OCI-LY1 (cell line): Measurements from ENCODE around the gene ZCWPW2.

ENCODE experiments used
- H2AFZ ChIP-seq: fragments of 200-600 bp; sonication (generic), shearing (Covaris generic); 2 replicates; pipeline ENCODE4 v1.6.0; 2014; ENCODE audit warnings: antibody characterized with exemption, mild to moderate bottlenecking, low read length
- H3F3A ChIP-seq: fragments of 200-600 bp; sonication (generic), shearing (Covaris generic); 2 replicates; pipeline ENCODE4 v1.6.0; 2014; ENCODE audit warnings: mild to moderate bottlenecking, antibody characterized with exemption, low read length, moderate library complexity; ENCODE audit not compliant: insufficient read depth
- H3K27ac ChIP-seq: fragments of 200-600 bp; sonication (generic); 2 replicates; pipeline ENCODE4 v1.5.1; 2014; ENCODE audit warnings: low read length, mixed run types, mild to moderate bottlenecking, low read depth; ENCODE audit not compliant: poor library complexity, severe bottlenecking
- H3K27me3 ChIP-seq: fragments of 200-600 bp; sonication (generic); 2 replicates; pipeline ENCODE4 v1.6.0; 2014; ENCODE audit warnings: antibody characterized with exemption, mild to moderate bottlenecking, low read length, moderate library complexity; ENCODE audit not compliant: insufficient read depth
- H3K36me3 ChIP-seq: fragments of 200-600 bp; sonication (generic); 2 replicates; pipeline ENCODE4 v1.6.1; 2014; ENCODE audit warnings: mild to moderate bottlenecking, antibody characterized with exemption, low read length, moderate library complexity, mixed read lengths; ENCODE audit not compliant: insufficient read depth
- H3K4me1 ChIP-seq: fragments of 200-600 bp; sonication (generic); 2 replicates; pipeline ENCODE4 v1.5.1; 2014; ENCODE audit warnings: mild to moderate bottlenecking, low read length, moderate library complexity; ENCODE audit not compliant: insufficient read depth, severe bottlenecking
- H3K4me2 ChIP-seq: fragments of 200-600 bp; sonication (generic), shearing (Covaris generic); 2 replicates; pipeline ENCODE4 v1.6.1; 2014; ENCODE audit warnings: low read length
- H3K4me3 ChIP-seq: fragments of 200-600 bp; sonication (generic); 2 replicates; pipeline ENCODE4 v1.5.1; 2014; ENCODE audit warnings: low read length, low read depth, mild to moderate bottlenecking, mixed read lengths; ENCODE audit not compliant: poor library complexity, severe bottlenecking
- H3K79me2 ChIP-seq: fragments of 200-600 bp; shearing (Covaris generic); 2 replicates; pipeline ENCODE4 v1.6.1; 2016; ENCODE audit warnings: mixed run types, low read length, mixed read lengths; ENCODE audit not compliant: insufficient read depth
- H3K9ac ChIP-seq: fragments of 200-600 bp; sonication (generic), shearing (Covaris generic); 2 replicates; pipeline ENCODE4 v1.6.1; 2014; ENCODE audit warnings: mild to moderate bottlenecking, low read length, mixed read lengths
- H3K9me2 ChIP-seq: fragments of 200-600 bp; sonication (generic), shearing (Covaris generic); 2 replicates; pipeline ENCODE4 v1.6.1; 2014; ENCODE audit warnings: low read depth, mild to moderate bottlenecking, low read length, mixed read lengths
- H3K9me3 ChIP-seq: fragments of 200-600 bp; shearing (Covaris generic); 2 replicates; pipeline ENCODE4 v1.6.1; 2014; ENCODE audit warnings: low read length, mixed read lengths
- H4K20me1 ChIP-seq: fragments of 200-600 bp; sonication (generic), shearing (Covaris generic); 2 replicates; pipeline ENCODE4 v1.6.0; 2016; ENCODE audit warnings: mild to moderate bottlenecking, low read length; ENCODE audit not compliant: insufficient read depth
- EZH2 ChIP-seq: fragments of 200-600 bp; sonication (generic), shearing (Covaris generic); IDR thresholded peaks from 2 replicates; pipeline ENCODE4 v1.8.0; 2017; ENCODE audit warnings: borderline replicate concordance, mixed run types, mild to moderate bottlenecking, antibody characterized with exemption, low read length, moderate library complexity, mixed read lengths
- TF ChIP-seq, protein P1 (sequence below): fragments of 200-600 bp; sonication (generic), shearing (Covaris generic); IDR thresholded peaks from 2 replicates; pipeline ENCODE4 v1.5.1; 2017; ENCODE audit warnings: mild to moderate bottlenecking, antibody characterized with exemption, low read length, moderate library complexity, mixed read lengths

ZCWPW2 gene

DNA sequence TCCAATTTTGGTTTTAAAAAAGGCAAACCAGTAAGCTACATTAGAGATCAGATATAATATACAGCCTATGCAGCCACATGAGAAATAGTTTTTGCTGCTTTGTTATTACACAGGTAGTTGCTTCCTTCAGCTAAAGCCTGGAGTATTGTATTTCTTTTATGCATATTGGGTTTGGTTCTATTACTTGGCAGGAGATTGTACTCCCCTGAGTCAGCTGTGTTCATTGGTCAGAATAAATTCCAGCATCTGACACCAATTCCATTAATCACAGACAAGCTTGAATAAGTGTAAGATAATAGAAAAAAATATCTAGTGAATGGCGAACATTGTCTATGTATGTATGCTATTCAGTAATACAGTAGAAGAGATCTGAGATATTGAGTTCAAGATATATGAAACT, 26.1 kb upstream of the ZCWPW2 start:
- H3F3A ChIP-seq, result no peaks in the 10 kb centered on the region
- H3K79me2 ChIP-seq, result no peaks in the 10 kb centered on the region
- H3K4me1 ChIP-seq, result no peaks in the 10 kb centered on the region
- TF ChIP-seq EZH2, result no peak
- TF ChIP-seq, protein P1, sequence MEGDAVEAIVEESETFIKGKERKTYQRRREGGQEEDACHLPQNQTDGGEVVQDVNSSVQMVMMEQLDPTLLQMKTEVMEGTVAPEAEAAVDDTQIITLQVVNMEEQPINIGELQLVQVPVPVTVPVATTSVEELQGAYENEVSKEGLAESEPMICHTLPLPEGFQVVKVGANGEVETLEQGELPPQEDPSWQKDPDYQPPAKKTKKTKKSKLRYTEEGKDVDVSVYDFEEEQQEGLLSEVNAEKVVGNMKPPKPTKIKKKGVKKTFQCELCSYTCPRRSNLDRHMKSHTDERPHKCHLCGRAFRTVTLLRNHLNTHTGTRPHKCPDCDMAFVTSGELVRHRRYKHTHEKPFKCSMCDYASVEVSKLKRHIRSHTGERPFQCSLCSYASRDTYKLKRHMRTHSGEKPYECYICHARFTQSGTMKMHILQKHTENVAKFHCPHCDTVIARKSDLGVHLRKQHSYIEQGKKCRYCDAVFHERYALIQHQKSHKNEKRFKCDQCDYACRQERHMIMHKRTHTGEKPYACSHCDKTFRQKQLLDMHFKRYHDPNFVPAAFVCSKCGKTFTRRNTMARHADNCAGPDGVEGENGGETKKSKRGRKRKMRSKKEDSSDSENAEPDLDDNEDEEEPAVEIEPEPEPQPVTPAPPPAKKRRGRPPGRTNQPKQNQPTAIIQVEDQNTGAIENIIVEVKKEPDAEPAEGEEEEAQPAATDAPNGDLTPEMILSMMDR, result no peak
- no peak overlapping the region for H3K4me3 ChIP-seq
- no peaks in the 10 kb centered on the region for H3K9me2 ChIP-seq
- peaks cover 32% of the 10 kb centered on the region; the same call in 1 of the 2 replicates for H3K36me3 ChIP-seq
- no peaks in the 10 kb centered on the region for H4K20me1 ChIP-seq
- no peak overlapping the region for H2AFZ ChIP-seq
- no peak overlapping the region for H3K4me2 ChIP-seq
- no peak overlapping the region for H3K9ac ChIP-seq
- H3K27me3 ChIP-seq, result no peaks in the 10 kb centered on the region
- no peaks in the 10 kb centered on the region for H3K9me3 ChIP-seq
- no peak overlapping the region for H3K27ac ChIP-seq

- no peak overlapping the region for H3K9ac ChIP-seq
- H3F3A ChIP-seq, result no peaks in the 10 kb centered on the region
- no peaks in the 10 kb centered on the region for H4K20me1 ChIP-seq
- H3K4me3 ChIP-seq, result no peak overlapping the region
- H3K4me1 ChIP-seq, result no peaks in the 10 kb centered on the region
- no peaks in the 10 kb centered on the region for H3K79me2 ChIP-seq
- H3K4me2 ChIP-seq, result no peak overlapping the region
- H2AFZ ChIP-seq, result no peak overlapping the region
- H3K36me3 ChIP-seq, result peaks cover 22% of the 10 kb centered on the region; the same call in 1 of the 2 replicates
- no peak for TF ChIP-seq EZH2
- TF ChIP-seq, protein P1, result no peak
- H3K27ac ChIP-seq, result no peak overlapping the region
- no peaks in the 10 kb centered on the region for H3K9me3 ChIP-seq
- no peaks in the 10 kb centered on the region for H3K27me3 ChIP-seq
- H3K9me2 ChIP-seq, result no peaks in the 10 kb centered on the region
Observed at GRCh38 chr3:28326458-28326926, 22.0 kb upstream of the ZCWPW2 start.

DNA sequence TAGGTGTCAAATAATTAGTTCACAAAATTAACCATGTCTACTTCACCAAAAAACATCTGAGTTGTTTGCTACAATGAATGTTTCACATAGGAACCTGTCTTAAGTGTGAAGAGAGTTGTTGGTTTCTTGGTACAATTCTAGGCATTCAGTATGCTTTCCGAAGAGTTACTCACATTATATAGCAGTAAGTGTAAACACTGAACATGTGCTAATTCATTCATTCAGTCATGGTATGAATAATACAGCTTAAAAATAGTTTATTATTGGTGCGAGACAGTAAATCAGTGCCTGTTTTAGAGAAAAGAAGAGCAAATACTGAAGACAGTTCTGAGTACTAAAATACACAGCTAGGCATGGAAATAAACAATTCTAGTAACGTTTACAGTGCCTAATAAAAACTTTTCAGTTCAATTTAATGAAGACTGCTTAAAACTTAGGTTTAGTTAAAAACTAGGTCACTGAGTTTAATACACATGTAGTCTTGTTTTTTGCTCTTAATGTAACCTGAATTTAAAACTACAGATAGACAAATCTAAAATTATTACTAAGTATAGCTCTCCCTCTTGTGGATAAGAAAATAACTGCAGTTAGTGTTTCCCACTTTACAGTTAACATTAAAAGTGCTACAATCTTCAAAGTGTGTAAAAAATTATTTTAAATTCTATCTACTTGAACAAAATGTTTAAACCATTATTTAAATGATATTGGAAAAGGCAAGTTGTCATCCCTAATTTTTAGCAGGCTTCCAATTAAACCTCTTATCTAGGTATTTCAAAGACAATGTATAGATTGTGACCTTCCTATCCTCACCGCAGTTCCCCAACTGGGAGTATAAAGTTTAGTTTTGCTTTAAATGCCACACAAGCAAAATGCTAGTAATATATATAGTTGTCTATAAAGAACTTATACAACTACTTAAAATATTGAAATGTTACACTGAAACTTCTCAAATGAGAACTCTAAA, 20.1 kb upstream of the ZCWPW2 start:
- Histone ChIP-seq H4K20me1 (no peaks in the 10 kb centered on the region), H3K4me2 (no peak overlapping the region), H3K79me2 (no peaks in the 10 kb centered on the region), H2AFZ (no peak overlapping the region), H3K27ac (no peak overlapping the region), H3K36me3 (peaks cover 20% of the 10 kb centered on the region; the same call in 1 of the 2 replicates), H3K9me2 (no peaks in the 10 kb centered on the region), H3K9ac (no peak overlapping the region), H3K27me3 (no peaks in the 10 kb centered on the region), H3K4me3 (no peak overlapping the region), H3K4me1 (no peaks in the 10 kb centered on the region), H3K9me3 (no peaks in the 10 kb centered on the region), H3F3A (no peaks in the 10 kb centered on the region)
- TF ChIP-seq, protein P1, result peak; percentile 71
- TF ChIP-seq EZH2, result no peak
